Stimulated activated CD8-positive, alpha-beta memory T cell treated with anti-CD3 and anti-CD28 coated beads, Interleukin-2, amount 100 ng/mL, for 48 hours (primary cell): Measurements from ENCODE around the gene PDZRN4.

ENCODE experiments used
- DNase-seq, 2 donors: peaks; one replicate each; pipeline ENCODE4 v3.0.0-alpha.2; 2020; ENCODE audit warnings: low read depth in 2 of 2

PDZRN4 gene

GRCh38 chr12:41362510-41362909, 174.4 kb downstream of the PDZRN4 start:
- no peak for DNase-seq

DNA sequence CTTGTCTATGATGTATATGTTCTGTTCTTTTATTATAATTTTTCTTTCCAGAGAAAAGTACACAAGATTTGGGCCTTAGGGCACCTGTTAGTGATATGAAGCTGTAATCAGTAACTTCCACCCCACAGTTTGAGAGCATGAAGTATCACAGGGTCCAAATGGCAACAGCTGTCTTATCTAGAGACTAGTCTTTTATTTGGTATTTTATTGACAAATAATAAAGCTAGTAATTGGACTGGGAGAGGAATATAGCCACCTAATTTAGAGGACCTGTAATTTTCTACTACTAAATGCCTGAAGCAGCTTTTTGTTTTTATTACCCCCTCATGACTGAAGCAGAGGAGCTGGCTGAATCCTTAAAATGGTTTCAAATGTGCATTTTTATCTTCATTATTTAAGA, 174.8 kb downstream of the PDZRN4 start:
- DNase-seq, result no peak

GRCh38 chr12:41364211-41364610, 176.1 kb downstream of the PDZRN4 start:
- no peak for DNase-seq

DNA sequence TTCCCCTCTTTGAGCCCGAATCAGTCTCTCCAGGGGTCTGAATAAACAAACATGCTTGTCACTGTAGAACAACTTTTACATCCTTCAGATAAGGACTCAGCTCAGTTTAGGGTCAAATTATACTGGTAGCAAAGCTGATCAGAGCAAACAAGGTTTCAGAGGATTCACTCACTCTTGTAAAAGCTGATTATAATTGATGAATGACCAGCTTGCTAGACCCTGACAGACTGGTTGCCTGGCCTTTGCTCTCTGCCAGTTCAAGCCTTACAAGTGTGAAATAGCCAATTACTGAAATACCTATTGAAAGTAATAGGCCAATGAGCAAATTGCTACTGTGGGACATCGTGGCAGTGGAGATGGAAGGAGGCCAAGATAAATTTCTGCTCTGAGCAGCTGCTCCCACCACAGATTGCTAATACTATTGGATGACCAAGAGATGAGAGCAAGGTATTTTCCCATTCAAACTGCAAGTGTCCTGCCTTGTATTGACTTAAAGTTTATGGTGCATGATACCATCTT, 177.6 kb downstream of the PDZRN4 start:
- no peak for DNase-seq

DNA sequence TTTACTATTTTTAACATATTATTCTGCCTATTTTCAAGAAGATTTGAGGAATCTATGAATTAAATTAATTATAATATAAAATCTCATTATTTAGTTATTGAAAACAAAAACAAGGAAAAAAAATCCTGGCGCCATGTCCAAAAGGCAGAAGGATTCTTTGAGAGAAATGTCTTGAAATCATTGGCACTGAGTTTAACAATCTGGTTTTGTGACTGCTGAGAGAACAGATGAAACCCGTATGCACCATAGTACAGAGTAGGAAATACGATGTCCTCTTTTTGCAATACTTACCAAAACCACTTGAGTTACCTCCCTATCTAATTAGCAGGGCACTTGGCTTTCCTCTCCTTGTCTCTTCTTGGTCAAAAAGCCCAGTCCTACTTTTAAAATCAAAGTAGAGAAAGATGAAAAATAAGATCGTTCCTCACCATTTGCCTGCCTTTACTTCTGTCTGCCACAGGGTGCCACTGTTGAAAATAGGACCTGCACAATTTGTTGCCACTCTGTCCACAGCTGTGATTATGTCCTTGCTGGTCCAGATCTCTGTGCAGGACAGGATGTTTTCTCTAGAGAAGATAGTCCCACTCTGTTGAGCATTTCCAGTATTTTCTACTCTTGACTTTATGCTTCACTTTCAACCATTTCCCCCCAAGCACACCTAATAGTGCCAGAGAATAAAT, 179.7 kb downstream of the PDZRN4 start:
- DNase-seq, result no peak

GRCh38 chr12:41380878-41381277, 192.8 kb downstream of the PDZRN4 start:
- DNase-seq, result no peak

- DNase-seq, result no peak
These were observed 214.7 kb downstream of the PDZRN4 start for GRCh38 chr12:41402801-41403200.

DNA sequence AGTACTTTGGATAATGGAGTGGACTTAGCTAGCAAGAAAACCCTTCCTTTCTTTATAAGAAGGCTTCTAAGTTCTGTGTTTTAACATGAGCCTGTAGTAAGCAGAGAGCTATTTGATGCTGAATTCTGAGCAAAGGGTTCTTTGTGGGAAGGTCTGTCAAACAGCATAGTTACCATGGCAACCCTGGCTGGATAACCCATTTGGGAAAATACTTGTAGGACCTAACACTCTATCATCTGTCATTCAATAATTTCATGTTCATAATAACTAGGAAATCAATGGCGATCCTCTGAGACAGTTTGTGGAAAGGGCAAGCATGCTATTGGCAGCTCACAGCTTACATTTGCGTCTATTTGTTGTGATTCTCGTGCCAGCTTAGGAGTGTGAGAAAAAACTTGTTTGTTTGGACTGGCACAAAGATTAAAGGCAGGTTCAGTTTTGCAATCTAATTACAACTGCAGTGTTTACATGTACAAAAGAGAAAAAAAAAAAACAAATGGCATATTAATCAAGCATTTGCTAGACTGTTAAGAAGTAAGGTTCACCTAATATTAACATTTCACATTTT, 219.2 kb downstream of the PDZRN4 start:
- no peak for DNase-seq

DNA sequence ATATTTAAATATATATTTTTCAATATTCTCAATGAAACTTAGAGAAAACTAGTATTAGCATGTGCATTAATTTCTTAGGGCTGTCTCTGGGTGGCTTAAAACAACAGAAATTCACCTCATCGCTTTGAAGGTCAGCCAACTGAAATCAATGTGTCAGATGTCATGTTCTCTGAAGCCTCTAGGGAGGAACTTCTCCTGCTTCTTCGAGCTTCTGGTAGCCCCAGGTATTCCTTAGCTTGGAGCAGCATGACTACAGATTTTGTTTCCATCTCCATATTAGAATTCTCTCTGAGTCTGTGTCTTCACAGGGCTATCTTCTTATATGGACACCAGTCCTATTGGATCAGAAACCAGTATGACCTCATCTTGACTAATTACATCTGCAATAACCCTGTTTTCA, 221.5 kb downstream of the PDZRN4 start:
- no peak for DNase-seq

GRCh38 chr12:41418586-41418985, 230.5 kb downstream of the PDZRN4 start:
- no peak for DNase-seq

DNA sequence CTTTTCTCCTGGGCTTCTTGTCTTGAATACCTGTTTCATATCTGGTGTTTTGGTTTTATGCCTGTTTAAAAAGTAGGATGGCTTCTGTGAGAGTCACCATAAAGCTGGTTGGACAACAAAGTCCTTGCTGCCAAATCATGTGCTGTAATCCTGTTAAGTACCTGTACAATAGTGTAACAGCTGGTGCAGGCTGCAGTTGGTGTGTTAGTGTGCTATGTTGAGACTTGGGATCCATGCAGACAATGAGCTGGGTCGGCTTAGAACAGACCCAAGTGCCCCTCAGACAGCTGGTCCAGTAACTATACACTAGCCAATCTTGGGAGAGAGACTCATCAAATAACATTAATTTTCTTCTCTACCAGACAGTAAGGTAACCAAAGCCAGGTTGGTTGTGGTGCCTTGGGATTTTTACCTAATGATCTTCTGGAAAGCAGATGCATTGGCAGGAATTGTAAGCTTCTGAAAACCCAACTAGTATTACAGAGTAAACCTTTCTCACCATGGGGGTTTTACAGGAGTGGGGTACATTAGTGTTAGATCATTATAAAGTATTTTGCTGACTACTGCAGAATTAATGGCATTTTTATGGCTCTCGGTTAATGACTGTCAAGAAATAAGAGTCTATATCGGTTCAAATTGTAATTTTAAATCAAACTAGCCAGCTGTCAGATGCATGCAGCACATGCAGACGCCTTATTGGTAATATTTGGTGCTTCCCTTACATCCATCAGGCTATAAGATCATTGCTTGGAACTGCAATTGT, 231.2 kb downstream of the PDZRN4 start:
- DNase-seq, result no peak

- DNase-seq, result no peak
These were observed 236.5 kb downstream of the PDZRN4 start for GRCh38 chr12:41424651-41425050.

GRCh38 chr12:41433460-41433859, 245.3 kb downstream of the PDZRN4 start:
- DNase-seq, result no peak

DNA sequence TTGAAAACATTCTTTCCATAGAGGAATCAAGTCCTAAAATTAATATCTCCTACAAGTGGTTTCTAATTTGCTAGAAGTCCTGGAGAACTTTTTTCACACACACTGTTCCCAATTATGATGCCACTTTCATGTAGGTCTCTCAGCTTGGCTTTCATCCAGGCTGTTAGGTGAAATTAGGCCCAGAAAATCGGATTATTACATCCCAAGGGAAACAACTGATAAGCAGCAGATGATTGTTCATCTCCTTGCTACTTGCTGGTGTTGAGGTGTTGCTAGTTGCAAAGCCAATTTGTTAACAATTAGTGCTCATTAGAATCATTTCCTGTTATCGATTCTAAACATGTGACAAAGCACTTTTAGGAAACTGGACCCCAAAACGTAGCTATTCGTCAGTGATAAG, 248.0 kb downstream of the PDZRN4 start:
- DNase-seq, result no peak

DNA sequence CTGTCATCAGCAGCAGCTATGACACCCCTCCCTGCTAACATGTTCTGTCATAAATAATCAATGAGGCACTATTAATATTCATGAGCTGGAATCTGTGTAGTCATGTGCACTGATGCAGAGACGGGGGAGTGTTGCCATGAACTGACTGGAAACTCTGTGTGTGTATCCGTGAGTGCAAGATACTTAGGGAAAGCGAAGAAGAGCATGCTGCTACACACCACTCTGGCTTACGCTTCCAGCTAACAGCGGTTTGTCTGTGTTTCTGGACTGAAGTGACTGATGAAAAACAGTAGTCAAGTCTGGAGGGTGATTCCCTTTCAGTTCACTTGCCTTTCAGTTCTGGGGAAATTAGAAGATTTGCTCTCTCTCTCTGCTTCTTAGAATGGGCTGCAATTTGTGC, 249.4 kb downstream of the PDZRN4 start:
- DNase-seq, result no peak

DNA sequence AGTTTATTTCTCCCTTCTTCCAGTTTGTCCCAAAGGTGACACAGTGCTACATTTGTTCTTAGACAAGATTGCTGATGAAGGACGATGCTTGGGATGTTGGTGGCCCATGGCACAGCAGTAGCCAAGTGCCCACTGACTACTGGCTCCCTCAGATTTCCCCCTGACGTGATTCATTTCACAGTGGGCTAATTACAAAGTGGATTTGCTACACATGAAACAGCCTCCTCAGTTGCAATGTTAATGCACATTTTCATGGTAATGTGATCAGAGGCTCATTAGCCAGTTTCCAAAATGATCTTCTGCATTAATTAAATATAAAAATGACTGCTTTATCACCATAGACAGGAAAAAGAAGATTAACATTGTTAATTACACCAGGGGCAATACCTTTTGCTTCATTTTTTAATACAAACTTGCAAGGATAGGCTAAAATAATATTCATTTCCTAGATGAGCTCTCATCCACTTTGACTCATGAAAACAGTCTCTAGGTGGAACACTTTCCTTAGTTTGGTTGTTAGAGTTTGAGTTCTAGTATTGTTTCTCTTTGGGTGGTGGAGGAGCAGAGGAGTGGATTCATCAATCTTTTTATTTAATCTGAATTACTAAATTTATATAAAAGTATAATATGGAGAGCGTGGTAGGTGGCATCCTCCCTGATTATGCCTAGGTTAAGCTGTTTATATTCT, 250.9 kb downstream of the PDZRN4 start:
- DNase-seq, result no peak

GRCh38 chr12:41439801-41440200, 251.7 kb downstream of the PDZRN4 start:
- DNase-seq, result no peak

GRCh38 chr12:41441180-41441579, 253.1 kb downstream of the PDZRN4 start:
- DNase-seq, result no peak

DNA sequence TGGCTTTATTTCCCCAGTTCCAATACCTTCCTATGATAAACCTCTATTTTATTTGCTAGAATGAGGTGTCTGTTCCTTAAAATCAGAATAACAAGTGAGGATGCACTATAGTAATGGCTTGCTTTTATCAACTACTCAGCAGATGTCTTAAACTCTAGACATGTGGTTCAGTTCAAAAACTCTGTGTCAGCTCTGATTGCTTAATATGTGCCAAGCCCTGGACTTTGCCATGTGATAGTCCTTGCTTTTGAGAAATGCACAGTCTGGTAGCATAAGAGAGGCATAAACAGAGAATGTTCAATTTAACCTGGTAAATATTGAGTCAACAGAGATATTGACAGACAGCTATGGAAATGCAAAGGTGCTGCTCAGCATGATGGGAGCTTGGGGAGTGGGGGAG, 254.8 kb downstream of the PDZRN4 start:
- DNase-seq, result no peak

DNA sequence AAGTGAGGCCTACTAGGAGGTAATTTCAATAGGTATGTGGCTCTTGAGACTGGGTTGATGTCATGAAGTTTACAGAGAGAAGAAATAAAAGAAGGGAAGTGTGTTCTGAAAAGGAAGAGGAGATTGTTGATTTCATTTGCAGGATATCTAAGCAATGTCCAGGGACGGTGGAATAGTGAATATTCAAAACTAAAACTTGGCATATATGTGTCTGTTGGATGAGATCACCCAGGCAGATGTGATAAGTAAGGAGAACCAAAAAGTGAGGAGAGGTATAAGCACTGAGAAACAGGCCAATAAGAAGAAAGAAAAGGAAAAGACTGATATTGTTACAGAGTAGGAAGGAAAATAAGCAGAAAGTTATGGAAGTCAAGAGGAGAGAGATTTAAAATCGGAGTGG, 255.6 kb downstream of the PDZRN4 start:
- no peak for DNase-seq

GRCh38 chr12:41452838-41453407, 264.8 kb downstream of the PDZRN4 start:
- DNase-seq, result no peak

- DNase-seq, result no peak
These were observed 265.3 kb downstream of the PDZRN4 start for GRCh38 chr12:41453409-41453808.
